Mesenteric fat pad (tissue), 1 donor: ENCODE measurements around the gene SOHLH1. TPM values are rescaled to one million over a fixed set of nuclear protein-coding genes. Genes with fewer than 3 reads are reported as not detected.
"Not testable (repeated sequence)": the region's sequence is repeated elsewhere in the genome, so short reads cannot be mapped to it uniquely, and the experiment has no call there.

ENCODE experiments used
- DNase-seq: peaks from one replicate; pipeline ENCODE4 v3.0.0-alpha.2; 2020; ENCODE audit warnings: low spot score
- total RNA-seq: library from RNA; stranded (reverse); fragmentation: NEBNext Ultra II Directional; extraction: Animal tissue kit (Norgen Biotek cat#: 25700); gene quantifications from one replicate; pipeline ENCODE4 v1.2.1, GENCODE V29; 2021
- donor health status: DM: yes; HTN: yes; CAD: no.

Gene SOHLH1
- total RNA-seq, 1 donor from 2014 or later: not detected

DNA sequence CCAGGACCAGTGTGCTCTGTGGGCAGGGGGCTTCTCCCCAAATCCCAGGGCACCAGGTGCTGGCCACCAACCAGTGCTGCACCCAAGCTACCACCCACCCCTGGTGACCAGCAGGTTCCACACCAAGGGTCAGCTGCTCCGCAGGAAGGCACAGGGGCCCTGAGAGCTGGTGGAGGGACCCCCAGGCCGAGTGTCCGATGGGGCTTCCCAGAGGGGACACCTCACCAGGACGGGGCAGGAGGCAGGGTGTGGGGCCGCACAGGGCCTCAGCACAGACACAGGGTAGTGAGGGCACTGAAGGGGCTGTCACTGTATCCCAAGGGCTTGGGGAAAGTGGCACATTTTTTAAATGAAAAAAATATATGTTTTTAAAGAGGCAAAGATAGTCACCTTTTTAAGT, 18.1 kb downstream of the SOHLH1 start:
- no peak for DNase-seq

DNA sequence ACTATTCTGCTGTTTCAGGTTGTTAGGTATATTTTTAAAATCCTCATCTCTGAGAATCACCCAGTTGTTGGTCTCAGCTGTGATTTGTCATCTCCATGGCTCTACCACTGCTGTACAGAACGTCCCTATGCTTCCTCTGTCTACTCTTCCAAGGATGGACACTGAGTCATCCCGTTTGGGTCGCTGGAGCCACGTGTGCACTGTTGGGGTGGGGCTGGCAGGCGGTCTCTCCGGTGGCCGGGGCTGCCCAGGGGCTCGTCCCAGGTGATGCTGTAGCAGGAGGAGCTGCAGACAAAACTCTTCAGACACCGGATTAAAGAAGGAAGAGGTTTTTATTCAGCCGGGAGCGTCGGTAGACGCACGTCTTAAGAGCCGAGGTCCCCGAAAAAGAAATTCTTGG, 19.2 kb downstream of the SOHLH1 start:
- DNase-seq: no peak

DNA sequence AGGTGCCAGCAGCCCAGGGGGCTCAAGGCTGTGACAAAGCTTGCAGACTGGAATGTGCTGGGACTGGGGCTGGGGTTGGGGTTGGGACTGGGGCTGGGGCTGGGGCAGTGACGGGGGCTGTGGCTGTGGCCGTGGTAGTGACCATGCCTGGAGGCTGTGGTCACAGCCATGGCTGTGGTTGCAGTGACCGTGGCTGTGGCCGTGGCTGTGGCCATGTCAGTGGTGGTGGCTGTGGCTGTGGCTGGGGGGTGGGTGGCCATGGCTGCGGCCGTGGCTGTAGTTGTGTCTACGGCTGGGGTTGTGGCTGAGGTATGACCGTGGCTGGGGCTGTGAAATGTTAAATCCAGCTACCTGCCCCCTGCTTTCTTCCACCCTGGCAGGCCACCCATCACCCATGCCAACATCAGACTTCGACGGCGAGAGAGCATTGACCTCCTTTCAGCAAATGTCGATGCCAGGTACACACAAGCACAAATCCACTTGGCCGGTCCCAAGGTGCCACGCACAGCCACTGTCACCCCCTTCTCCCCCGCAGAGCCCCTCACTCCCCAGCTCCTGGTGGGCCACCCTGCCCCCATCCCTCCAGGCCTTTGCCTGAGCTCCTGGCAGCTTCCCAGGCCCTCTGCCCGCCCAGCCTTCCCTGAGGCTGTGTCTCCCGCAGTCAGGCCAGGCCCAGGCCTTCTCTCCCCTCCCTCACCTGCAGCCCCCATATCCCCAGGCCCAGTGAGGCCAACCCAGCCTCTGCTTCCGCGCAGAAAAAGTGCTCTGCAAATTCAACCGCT, 20.9 kb downstream of the SOHLH1 start:
- DNase-seq: no peak

DNA sequence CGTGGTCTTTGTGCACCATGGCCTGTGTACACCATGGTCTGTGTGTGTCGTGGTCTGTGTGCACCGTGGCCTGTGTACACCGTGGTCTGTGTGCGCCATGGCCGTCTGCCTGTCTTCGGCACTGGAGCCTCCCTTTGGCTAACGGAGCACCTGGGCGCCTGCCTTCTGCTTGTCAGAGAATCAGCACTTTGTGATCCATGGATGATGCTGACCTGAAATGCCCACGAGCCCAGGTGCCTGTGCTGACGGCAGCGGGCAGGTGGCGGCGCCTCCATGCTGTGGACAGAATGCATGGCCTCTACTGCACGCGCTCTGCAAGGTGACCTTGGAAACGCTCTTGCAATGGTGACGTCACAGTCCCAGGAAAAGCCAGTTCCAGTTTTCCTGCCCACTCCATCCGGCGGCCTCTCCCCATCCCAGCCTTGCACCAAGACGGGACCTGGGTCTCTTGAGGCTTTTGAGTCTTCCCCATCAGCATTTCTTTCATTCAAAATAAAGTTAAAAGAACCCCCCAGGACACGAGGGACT, 21.6 kb downstream of the SOHLH1 start:
- DNase-seq: no peak

DNA sequence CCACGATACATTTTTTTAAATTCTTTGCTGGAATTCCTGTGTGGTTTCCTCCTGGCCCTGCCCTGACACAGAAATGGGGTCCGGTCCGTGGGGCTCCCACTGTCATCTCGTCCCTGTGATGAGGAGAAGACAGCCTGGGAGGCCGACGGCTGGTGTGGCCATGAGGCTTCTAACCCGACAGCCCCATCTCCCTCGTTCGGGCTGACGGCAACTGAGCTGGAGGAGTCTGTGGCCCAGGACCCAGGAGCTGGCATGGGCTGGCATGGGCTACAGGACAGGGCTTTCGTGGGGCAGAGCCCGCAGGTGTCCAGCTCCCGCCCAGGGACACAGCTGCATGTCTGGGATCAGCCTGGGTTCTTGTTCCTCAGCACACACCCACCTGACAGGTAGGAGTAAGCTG, 22.4 kb downstream of the SOHLH1 start:
- no peak for DNase-seq

- DNase-seq: no peak
Observed at GRCh38 chr9:135674977-135675376, 24.3 kb downstream of the SOHLH1 start.

- no peak for DNase-seq
Observed at GRCh38 chr9:135673941-135674340, 25.3 kb downstream of the SOHLH1 start.

DNA sequence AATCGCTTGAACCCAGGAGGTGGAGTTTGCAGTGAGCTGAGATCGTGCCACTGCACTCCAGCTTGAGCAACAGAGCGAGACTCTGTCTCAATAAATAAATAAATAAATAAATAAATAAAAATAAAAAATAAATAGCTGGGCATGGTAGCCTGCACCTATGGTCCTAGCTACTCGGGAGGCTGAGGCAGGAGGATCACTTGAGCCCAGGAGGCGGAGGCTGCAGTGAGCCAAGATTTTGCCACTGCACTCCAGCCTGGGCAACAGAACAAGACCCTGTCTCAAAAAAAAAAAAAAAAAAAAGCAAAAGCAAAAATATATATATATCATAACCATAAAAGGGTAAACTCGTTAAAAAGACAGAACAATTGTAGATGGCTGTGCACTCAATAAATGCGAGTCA, 26.5 kb downstream of the SOHLH1 start:
- not testable (repeated sequence) for DNase-seq

GRCh38 chr9:135671591-135672041, 27.7 kb downstream of the SOHLH1 start:
- no peak for DNase-seq

GRCh38 chr9:135670721-135671590, 28.3 kb downstream of the SOHLH1 start:
- no peak for DNase-seq

GRCh38 chr9:135669616-135670285, 29.5 kb downstream of the SOHLH1 start:
- no peak for DNase-seq

DNA sequence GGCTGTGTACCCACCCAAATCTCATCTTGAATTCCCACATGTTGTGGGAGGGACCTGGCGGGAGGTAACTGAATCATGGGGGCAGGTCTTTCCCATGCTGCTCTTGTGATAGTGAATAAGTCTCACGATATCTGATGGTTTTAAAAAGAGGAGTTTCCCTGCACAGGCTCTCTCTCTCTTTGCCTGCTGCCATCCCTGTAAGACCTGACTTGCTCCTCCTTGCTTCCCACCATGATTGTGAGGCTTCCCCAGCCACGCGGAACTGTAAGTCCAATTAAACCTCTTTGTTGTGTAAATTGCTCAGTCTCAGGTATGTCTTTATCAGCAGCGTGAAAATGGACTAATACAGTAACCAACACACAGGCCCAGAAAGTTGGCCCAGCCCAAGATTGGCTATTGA, 30.3 kb downstream of the SOHLH1 start:
- not testable (repeated sequence) for DNase-seq

DNA sequence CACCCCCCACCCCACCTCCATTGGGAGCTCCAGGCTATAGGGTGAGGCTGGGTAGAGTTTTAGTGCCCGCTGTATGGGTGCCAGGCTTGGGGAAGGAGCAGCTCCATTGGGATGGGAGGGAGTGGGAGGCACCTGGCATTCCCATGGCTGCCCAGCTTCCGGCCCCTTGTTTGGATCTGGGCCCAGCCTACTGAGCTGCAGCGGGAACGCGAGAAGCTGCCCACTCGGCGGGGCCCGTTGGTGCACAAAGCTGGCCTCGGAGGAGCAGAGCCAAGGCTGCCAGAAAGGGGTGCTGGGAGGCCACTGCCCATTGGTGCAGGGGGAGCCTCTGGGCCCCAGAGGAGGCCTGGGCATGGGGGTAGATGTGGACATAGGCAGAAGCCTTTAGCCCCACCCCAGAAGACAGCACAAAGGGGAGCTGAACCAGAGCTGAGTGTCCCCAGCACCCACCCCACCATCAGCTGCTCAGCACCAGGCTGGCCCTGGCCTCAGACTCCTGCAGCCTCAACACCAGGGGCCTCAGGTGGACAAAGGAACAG, 31.7 kb downstream of the SOHLH1 start:
- peak; percentile 83 for DNase-seq

DNA sequence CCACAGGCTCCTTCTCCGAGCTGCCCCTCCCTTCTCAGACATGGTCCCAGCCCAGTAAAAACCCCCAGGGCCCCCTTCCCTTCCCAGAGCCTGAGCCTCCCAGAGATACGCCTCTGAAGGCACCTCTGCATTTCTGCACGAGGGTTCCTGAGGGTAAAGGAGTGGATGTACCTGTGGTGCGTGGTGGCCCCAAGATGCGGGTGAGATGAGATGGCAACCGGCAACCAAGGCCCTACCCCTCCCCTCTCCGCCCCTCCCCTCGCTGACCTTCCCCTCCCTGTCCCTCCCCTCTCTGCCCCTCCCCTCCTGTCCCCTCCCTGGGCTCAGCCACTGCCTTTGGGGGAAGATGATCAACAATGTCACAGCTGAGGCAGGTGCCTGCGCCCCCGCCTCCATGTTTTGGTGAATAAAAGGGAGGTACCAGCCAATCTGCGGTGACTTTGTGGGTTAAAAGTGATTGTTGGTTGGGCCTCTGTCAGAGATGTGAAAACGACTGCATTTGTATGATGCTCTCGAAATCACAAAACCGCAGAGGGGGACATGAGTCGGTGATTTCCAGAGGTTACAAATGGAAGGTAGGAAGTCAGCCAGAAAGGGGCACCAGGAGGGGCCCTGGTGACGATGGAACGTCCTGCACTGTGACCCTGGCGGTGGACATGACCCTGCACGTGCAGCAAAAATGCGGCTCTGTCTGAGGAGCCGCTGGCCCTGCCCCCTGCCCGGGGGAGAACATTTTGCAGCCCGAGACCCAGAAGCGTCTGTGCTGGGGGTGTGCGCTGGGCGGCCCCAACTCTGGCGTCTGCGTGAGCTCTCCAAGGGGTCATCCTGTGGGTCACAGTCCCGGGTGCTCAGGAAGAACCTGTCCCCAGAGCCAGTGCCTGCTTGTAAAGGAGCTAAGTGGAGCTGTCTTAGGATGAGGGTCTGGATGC, 32.5 kb downstream of the SOHLH1 start:
- peak; percentile 64 for DNase-seq

DNA sequence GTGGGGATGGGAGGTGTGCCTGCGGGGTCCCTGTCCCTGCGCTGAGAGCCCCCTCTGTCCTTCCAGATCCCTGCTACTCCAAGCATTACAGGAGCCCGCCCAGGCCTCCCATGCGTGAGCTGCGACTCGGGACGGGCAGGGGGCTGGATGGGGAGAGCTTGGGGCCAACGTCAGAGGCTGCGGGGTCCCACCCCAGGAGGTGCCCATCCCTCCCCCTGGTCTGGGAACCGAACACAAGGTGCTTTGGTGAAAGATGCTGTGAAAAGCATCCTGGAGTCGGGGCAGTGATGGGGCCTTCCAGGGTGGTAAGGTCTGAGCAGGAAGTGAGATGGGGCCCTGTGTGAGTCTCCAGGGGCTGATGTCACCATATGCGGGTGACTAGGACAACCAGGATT, 33.5 kb downstream of the SOHLH1 start:
- DNase-seq: peak; percentile 51

- DNase-seq: peak; percentile 67
Observed at GRCh38 chr9:135664801-135665794, 34.2 kb downstream of the SOHLH1 start.

DNA sequence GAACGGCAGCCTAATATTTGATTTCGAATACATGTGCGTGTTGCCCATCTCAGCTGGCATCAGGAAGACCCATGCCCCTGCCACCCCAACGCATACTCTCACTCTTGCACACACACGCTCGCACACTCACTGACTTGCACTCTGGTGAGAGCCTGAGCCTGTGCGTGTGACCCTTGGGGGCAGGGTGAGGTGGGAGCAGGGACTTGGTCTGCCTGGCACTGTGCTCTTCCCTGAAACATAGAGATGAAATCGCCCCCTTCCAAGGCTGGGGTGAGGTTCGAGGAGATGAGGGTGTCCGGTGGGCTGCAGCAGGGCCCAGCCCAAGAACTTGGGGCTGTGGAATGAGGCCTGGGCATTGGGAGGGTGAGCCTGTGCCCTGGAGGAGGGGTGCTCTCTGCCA, 35.0 kb downstream of the SOHLH1 start:
- DNase-seq: peak; percentile 74

- peak; percentile 41 for DNase-seq
Observed at GRCh38 chr9:135663857-135664256, 35.4 kb downstream of the SOHLH1 start.

DNA sequence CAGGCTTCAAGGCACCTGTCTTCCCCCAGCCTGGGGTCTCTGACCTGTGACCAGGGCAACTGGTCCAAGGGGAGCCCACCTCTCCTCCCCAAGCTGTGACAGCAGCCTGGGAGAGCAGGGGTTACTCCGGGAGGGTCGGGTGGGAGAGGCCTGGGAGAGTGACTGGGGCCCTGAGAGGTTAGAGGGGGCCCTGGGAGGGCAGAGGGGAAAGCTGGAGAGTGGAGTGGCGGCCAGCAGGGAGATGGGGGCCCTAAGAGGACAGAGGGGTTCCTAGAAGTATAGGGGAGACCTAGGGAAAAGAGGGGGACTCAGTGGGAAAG, 35.9 kb downstream of the SOHLH1 start:
- DNase-seq: peak; percentile 51
